Measurements from ENCODE around the gene ANKRD24. TPM values are rescaled to one million over a fixed set of nuclear protein-coding genes. Genes with fewer than 3 reads are reported as not detected.
A peak's percentile ranks its signal among the peaks of the same experiment; 100 is the strongest.
"Not testable (repeated sequence)": the region's sequence is repeated elsewhere in the genome, so short reads cannot be mapped to it uniquely, and the experiment has no call there.

Gene ANKRD24
- total RNA-seq (1 to 10 TPM; 1.9 to 2.2 TPM), polyA plus RNA-seq (under 1 TPM in 2 of 3 donors, not detected in 1; 0.36 to 0.50 TPM), total RNA-seq (1.0 to 4.9 (median 2.5) reads per million in 6 experiments)

GRCh38 chr19:4182084-4182810 lies at the start of gene ANKRD24, which contains the start of gene SIRT6:
TSS of gene ANKRD24 (plus strand) at chr19:4182689. CDS start at chr19:4186426, 3,737 bp downstream.
TSS of gene SIRT6 (minus strand) at chr19:4182563. CDS start at chr19:4182539, 24 bp downstream.
- peak within 1 kb of the TSS; percentile 91 to 98 (median 96) for H3K27ac Mint-ChIP-seq
- POLR2A ChIA-PET: no interaction called here
- no peaks in the 10 kb centered on the region for H3K9me3 Mint-ChIP-seq
- H3K4me1 Mint-ChIP-seq: peaks cover 29 to 44% (median 42%) of the 10 kb centered on the region in 4 donors
- DNase-seq (peak; percentile 92 to 98 (median 95)), ATAC-seq (peak; percentile 89 to 93)
- peaks cover 0 to 18% (median 7%) of the 10 kb centered on the region in 3 donors for H3K36me3 Mint-ChIP-seq
- H3K4me3 Mint-ChIP-seq: peak within 1 kb of the TSS; percentile 94 to 99 (median 97)
- H3K27me3 Mint-ChIP-seq: peaks cover 0 to 2% (median 0%) of the 10 kb centered on the region in 5 donors

GRCh38 chr19:4134351-4134750 lies 48.1 kb upstream of the ANKRD24 start:
- H3K9me3 Mint-ChIP-seq: no peaks in the 10 kb centered on the region
- peaks cover under 1 to 2% (median under 1%) of the 10 kb centered on the region in 4 donors for H3K4me1 Mint-ChIP-seq
- DNase-seq (no peak), ATAC-seq (no peak)
- H3K36me3 Mint-ChIP-seq: no peaks in the 10 kb centered on the region
- POLR2A ChIA-PET: interaction anchor here (1.2 kb wide), 1 partner anchor 71 kb away, joined by 3 read pairs; no protein-coding TSS in a partner anchor
- H3K27me3 Mint-ChIP-seq: peaks cover 0 to 4% (median 0%) of the 10 kb centered on the region in 5 donors
- no peak overlapping the region for H3K27ac Mint-ChIP-seq
- H3K4me3 Mint-ChIP-seq: no peak overlapping the region

- peaks cover 6 to 12% (median 10%) of the 10 kb centered on the region in 4 donors for H3K4me1 Mint-ChIP-seq
- not testable (repeated sequence) for ATAC-seq, H3K4me3 Mint-ChIP-seq, H3K9me3 Mint-ChIP-seq, H3K27ac Mint-ChIP-seq, H3K36me3 Mint-ChIP-seq, H3K27me3 Mint-ChIP-seq, DNase-seq
- POLR2A ChIA-PET: interaction anchor here (0.6 to 0.7 kb wide), 3 partner anchors 247 to 1003 kb away, joined by 4 to 5 read pairs (median 4); no protein-coding TSS in a partner anchor
Observed at GRCh38 chr19:4135386-4135785, 47.1 kb upstream of the ANKRD24 start.

GRCh38 chr19:4136680-4137088 lies 45.8 kb upstream of the ANKRD24 start:
- H3K27me3 Mint-ChIP-seq: no peaks in the 10 kb centered on the region
- no peak overlapping the region for H3K4me3 Mint-ChIP-seq
- no peaks in the 10 kb centered on the region for H3K36me3 Mint-ChIP-seq
- no peak overlapping the region for H3K27ac Mint-ChIP-seq
- H3K4me1 Mint-ChIP-seq: peaks cover 6 to 15% (median 12%) of the 10 kb centered on the region in 4 donors
- POLR2A ChIA-PET: interaction anchor here (1.4 kb wide), 1 partner anchor 151 kb away, joined by 3 read pairs; the partner anchor contains the start of gene EEF2
- ATAC-seq: no peak
- H3K9me3 Mint-ChIP-seq: no peaks in the 10 kb centered on the region
- DNase-seq: no peak

GRCh38 chr19:4138445-4138844 lies 44.0 kb upstream of the ANKRD24 start:
- H3K36me3 Mint-ChIP-seq: no peaks in the 10 kb centered on the region
- H3K4me1 Mint-ChIP-seq: peaks cover 6 to 15% (median 12%) of the 10 kb centered on the region in 4 donors
- H3K9me3 Mint-ChIP-seq: no peaks in the 10 kb centered on the region
- no peak overlapping the region for H3K27ac Mint-ChIP-seq
- ATAC-seq (no peak), DNase-seq (no peak)
- H3K4me3 Mint-ChIP-seq: no peak overlapping the region
- H3K27me3 Mint-ChIP-seq: peaks cover 0 to under 1% (median 0%) of the 10 kb centered on the region in 5 donors
- POLR2A ChIA-PET: interaction anchor here (0.6 to 0.7 kb wide), 2 partner anchors 71 to 97 kb away, joined by 3 to 5 read pairs; partner anchors contain the start of gene ZBTB7A

- ATAC-seq: peak; percentile 91 to 95
- DNase-seq: peak; percentile 69 to 91 (median 83)
- peak overlapping the region in 6 of 10 donors; percentile 6 to 71 (median 32) for H3K27ac Mint-ChIP-seq
- no peaks in the 10 kb centered on the region for H3K9me3 Mint-ChIP-seq
- H3K4me1 Mint-ChIP-seq: peaks cover 6 to 15% (median 12%) of the 10 kb centered on the region in 4 donors
- peak overlapping the region in 7 of 10 donors; percentile 4 to 43 (median 20) for H3K4me3 Mint-ChIP-seq
- peaks cover 0 to 6% (median 3%) of the 10 kb centered on the region in 5 donors for H3K27me3 Mint-ChIP-seq
- H3K36me3 Mint-ChIP-seq: no peaks in the 10 kb centered on the region
- POLR2A ChIA-PET: interaction anchor here (0.6 to 2.1 kb wide), 13 partner anchors 30 to 189 kb away, joined by 3 to 18 read pairs (median 5); partner anchors contain the start of genes EEF2, PIAS4 and ZBTB7A
Observed at GRCh38 chr19:4139614-4140236, 42.8 kb upstream of the ANKRD24 start.

- Mint-ChIP-seq H3K4me1 (peaks cover 6 to 15% (median 12%) of the 10 kb centered on the region in 4 donors), H3K4me3 (peak overlapping the region in 2 of 10 donors; percentile 32 to 36), H3K36me3 (no peaks in the 10 kb centered on the region), H3K27me3 (peaks cover 0 to 6% (median 3%) of the 10 kb centered on the region in 5 donors), H3K9me3 (no peaks in the 10 kb centered on the region), H3K27ac (peak overlapping the region in 1 of 10 donors; percentile 72)
- peak; percentile 80 to 83 for ATAC-seq
- DNase-seq: peak in 3 of 10 donors; percentile 21 to 29 (median 27)
- POLR2A ChIA-PET: interaction anchor here (0.6 to 2.1 kb wide), 12 partner anchors 31 to 344 kb away, joined by 3 to 18 read pairs (median 5); partner anchors contain the start of genes EEF2, PIAS4 and ZBTB7A
Observed at GRCh38 chr19:4140237-4140711, 42.2 kb upstream of the ANKRD24 start.

- H3K27ac Mint-ChIP-seq, DNase-seq, POLR2A ChIA-PET: not testable (repeated sequence)
Observed at GRCh38 chr19:4142916-4143315, 39.6 kb upstream of the ANKRD24 start.

GRCh38 chr19:4144666-4145249 lies 37.7 kb upstream of the ANKRD24 start:
- DNase-seq: no peak
- Mint-ChIP-seq H3K4me3 (no peak overlapping the region), H3K4me1 (peaks cover 1 to 9% (median 8%) of the 10 kb centered on the region in 4 donors), H3K27me3 (peaks cover 0 to 21% (median 11%) of the 10 kb centered on the region in 5 donors), H3K36me3 (no peaks in the 10 kb centered on the region), H3K9me3 (no peaks in the 10 kb centered on the region), H3K27ac (peak overlapping the region in 1 of 10 donors; percentile 44)
- ATAC-seq: no peak
- POLR2A ChIA-PET: no interaction called here

More at GRCh38 chr19:4142916-4143315, 39.6 kb upstream of the ANKRD24 start:
- Mint-ChIP-seq H3K4me1 (peaks cover 6 to 15% (median 13%) of the 10 kb centered on the region in 4 donors), H3K27me3 (peaks cover 0 to 18% (median 7%) of the 10 kb centered on the region in 5 donors)
- H3K9me3 Mint-ChIP-seq, ATAC-seq, H3K4me3 Mint-ChIP-seq, H3K36me3 Mint-ChIP-seq: not testable (repeated sequence)

GRCh38 chr19:4149518-4150288 lies 32.8 kb upstream of the ANKRD24 start:
- Mint-ChIP-seq H3K27me3 (peaks cover 0 to 25% (median 8%) of the 10 kb centered on the region in 5 donors), H3K4me3 (no peak overlapping the region), H3K27ac (no peak overlapping the region), H3K36me3 (no peaks in the 10 kb centered on the region), H3K4me1 (peaks cover 0 to 4% (median under 1%) of the 10 kb centered on the region in 4 donors), H3K9me3 (no peaks in the 10 kb centered on the region)
- DNase-seq: no peak
- ATAC-seq: no peak
- POLR2A ChIA-PET: no interaction called here

GRCh38 chr19:4151623-4152022 lies 30.9 kb upstream of the ANKRD24 start:
- Mint-ChIP-seq H3K9me3 (no peaks in the 10 kb centered on the region), H3K4me1 (peaks cover 0 to 2% (median under 1%) of the 10 kb centered on the region in 4 donors), H3K27me3 (peaks cover 0 to 15% (median 6%) of the 10 kb centered on the region in 5 donors), H3K36me3 (no peaks in the 10 kb centered on the region), H3K27ac (peak overlapping the region in 1 of 10 donors; percentile 38), H3K4me3 (no peak overlapping the region)
- no peak for ATAC-seq
- POLR2A ChIA-PET: no interaction called here
- no peak for DNase-seq
